HL-60/S4 (cell line): ENCODE data around the gene C1orf198.
"Not testable (repeated sequence)": the region's sequence is repeated elsewhere in the genome, so short reads cannot be mapped to it uniquely, and the experiment has no call there.

Source experiments
- in situ Hi-C: fragments of 300-500 bp; cut with MboI; formaldehyde crosslinking; loops from 2 replicates; pipeline ENCODE4 v1.14.3; 2022; ENCODE audit warnings: low sequenced_read_pairs

The C1orf198 gene

DNA sequence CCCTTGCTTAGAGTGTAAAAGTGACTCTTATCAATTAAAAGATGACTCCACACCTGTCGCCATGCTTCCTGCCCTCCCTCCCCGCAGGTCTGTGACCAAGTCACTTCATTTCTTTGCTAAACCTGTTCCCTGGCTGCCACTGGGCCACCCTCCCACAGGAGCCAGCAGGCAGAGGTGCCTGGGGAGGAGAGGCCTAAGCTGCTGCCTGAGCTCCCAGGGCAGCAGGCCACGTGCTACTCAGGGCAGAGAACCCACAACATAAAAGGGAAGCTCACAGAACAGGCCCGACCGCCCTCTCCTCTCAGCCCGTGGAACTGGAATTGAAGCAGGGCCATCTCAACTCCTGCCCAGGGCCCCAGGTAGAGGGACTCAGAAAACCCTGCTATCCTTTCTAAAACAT lies 4.9 kb downstream of the C1orf198 start:
- in situ Hi-C loops, result no loop called here

DNA sequence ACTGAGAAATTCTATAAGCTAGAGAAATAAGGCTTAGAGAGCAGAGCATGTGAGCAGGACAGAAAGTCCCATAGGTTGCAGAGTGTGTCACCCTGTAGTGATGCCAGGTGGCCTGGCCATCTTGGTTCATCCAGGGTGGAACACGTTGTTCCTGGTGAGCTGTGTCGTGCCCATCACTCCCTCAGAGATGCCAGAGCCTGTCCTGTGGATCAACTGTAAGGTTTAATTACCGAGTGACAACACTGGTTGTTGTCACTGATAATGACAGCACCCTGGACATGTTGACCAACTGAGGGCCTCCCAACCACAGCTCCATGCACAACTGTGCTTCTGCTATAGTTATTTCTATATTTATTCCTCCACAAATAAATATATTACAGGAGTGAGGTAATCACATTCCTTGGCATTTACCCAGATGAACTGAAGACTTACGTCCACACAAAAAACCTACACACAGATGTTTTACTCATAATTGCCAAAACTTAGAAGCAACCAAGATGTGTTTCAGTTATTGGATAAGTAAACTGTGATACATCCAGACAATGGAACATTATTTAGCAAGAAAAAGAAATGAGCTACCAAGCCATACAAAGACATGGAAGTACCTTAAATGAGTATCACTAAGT lies 6.2 kb downstream of the C1orf198 start:
- in situ Hi-C loops, result no loop called here

GRCh38 chr1:230861489-230861888 lies 6.8 kb downstream of the C1orf198 start:
- in situ Hi-C loops, result no loop called here

GRCh38 chr1:230860617-230861384 lies 7.5 kb downstream of the C1orf198 start:
- in situ Hi-C loops, result no loop called here

GRCh38 chr1:230858918-230859729 lies 9.2 kb downstream of the C1orf198 start:
- in situ Hi-C loops, result no loop called here

DNA sequence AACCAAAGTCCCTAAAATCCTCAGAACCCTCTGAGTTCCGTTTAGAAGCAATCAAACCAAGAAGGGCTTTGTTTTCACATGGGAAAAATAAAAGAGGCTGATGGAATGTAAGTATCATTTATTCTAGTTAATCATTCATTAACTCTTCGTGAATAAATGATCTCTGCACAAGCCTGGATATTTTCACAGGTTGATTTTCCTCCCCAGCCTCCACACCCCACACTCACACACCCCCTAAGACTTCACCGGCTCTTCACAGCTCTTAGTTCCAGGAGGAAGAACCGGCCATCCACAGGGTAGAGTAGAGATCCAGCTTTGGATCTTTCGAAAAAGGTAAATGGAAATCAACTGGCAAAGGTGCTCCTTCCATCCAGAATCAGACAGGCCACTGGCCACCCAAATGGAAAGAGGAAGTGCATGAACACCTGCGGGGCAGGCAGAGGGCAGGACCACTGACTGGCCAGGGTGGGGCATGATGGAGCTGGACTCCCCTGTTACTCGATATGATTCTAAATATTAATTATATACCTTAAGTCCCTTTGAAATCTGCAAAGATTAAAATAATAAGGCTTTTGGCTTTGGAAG lies 10.0 kb downstream of the C1orf198 start:
- in situ Hi-C loops, result no loop called here

GRCh38 chr1:230857822-230858221 lies 10.5 kb downstream of the C1orf198 start:
- in situ Hi-C loops, result no loop called here

DNA sequence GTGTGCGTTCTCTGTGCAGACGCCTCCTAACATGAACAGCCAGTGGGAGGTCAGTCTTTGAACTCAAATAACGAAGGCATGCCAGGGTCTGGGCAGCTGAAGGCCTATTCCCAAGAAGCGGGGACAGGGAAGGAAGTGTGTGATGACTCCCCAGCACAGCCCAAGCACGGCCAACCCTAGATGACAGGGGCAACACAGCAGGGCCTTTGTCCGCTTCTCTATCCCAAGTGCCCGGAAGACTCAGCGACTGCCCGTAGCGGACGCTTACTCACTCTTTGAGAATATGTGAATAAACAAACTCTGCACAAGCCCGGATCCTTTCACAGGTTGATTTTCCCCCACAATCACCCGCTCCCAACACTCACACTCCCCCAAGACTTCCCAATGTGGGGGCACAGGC lies 11.2 kb downstream of the C1orf198 start:
- in situ Hi-C loops, result no loop called here

GRCh38 chr1:230855886-230856285 lies 12.4 kb downstream of the C1orf198 start:
- in situ Hi-C loops, result no loop called here

DNA sequence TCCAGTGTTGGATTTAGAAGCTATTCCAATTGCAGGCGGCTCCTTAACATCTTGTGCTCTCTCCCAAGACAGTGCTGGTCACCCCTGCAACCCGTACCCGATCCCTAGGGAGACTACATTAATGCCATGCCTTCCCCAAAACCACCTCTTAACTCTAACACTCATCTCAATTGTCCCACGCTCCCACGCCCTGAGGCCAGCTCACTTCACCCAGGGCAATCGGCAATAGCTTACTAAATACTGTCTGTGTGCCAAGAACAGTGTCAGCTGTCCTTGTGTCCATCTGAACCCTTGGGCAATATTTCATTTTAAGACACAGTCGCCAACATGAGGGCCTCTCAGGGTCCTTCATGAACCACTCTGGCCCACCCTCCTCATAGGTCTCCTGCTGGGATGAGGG lies 13.9 kb downstream of the C1orf198 start:
- in situ Hi-C loops, result no loop called here

- in situ Hi-C loops, result no loop called here
These were observed 14.6 kb downstream of the C1orf198 start for GRCh38 chr1:230853731-230854130.

DNA sequence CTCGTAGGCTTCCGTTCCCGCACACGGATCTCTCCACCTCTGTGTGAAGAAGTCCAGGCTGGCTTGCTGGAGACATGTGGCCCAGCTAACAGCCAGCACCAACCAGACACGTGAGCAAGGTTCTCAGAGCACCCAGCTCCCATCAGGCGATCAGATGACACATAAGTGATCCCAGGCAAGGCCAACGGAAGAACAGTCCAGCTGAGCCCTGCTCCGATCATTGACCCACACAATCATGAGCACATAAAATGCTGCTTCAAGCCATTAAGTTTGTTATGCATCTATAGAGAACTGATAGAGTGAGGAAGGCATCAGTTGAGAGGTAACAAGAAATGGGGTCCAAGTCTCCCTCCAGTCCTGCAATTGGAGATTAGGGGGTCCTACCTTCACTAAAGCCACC lies 15.4 kb downstream of the C1orf198 start:
- in situ Hi-C loops, result no loop called here

GRCh38 chr1:230851291-230851691 lies 17.0 kb downstream of the C1orf198 start:
- in situ Hi-C loops, result no loop called here

GRCh38 chr1:230850547-230850946 lies 17.8 kb downstream of the C1orf198 start:
- in situ Hi-C loops, result no loop called here

DNA sequence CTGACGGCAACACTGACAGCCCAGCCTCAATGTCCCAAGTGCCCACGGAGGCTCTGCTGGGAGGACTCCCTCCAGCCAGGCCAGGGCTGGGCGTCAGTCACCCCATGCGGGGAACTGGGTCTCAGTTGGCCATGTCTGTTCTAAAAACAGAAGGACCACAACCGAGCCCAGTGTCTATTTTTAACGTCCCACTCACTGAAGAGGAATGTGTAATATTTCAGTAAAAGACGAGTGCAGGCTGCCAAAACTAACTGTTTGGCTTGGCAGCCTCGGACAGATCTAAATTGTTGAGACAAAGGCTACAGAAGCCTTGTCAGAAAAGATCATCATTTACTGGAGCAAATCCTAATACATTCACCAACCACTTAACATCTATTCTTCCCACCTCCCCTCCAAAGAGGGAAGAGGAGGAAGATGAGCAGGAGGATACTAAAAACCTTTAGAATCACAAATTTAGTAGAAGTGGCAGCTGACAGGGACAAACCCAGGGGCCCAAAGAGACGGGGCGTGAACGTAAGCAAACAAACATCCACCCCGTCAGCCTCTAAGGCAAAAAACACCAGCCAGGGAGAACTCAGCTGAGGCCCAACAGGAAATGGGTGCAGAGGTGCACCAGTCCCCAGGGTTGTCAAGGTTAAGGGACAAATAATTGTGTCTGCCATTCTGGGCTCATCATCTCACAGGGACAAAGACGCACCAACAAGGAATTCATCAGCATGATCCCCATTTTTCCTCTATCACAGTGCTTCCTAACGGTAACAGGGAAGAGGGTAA lies 18.7 kb downstream of the C1orf198 start:
- in situ Hi-C loops, result no loop called here

DNA sequence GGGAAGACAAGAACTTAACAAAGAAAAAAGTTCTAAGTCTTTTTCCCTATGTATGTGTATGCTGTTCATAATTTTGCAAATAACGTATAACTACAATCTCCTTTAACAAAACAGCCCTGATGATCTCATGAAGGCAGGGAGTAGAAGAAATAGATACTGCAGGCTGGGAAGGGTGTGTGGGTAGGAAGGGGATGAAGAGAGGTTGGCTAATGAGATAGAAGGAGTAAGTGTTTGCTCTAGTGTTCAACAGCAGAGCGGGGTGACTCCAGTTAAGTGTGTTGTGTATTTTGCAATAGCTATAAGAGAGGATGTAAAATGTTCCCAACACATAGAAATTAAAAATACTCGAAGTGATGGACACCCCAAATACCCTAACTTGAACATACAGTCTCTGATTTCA lies 20.1 kb downstream of the C1orf198 start:
- in situ Hi-C loops, result no loop called here

- in situ Hi-C loops, result not testable (repeated sequence)
These were observed 23.1 kb downstream of the C1orf198 start for GRCh38 chr1:230845184-230845583.

DNA sequence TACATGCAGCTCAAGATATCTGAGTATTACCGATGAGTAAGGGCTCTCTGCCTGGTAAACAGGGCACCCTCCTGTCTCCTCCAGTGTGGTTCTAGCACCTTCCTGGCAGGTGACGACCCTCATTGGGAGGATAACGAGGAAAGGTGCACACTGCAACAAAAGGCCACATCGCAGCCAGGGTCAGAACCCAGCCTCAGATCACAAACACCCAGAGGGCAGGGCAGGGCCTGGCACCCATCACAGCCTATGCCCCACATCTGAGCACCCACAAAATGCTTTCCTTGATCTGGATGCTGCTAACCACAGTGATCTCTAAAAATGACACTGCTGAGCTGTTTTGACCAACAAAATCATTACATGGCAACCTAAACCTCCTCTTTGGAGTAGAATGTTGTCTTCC lies 23.8 kb downstream of the C1orf198 start:
- in situ Hi-C loops, result no loop called here

GRCh38 chr1:230843503-230844309 lies 24.6 kb downstream of the C1orf198 start:
- in situ Hi-C loops, result no loop called here

DNA sequence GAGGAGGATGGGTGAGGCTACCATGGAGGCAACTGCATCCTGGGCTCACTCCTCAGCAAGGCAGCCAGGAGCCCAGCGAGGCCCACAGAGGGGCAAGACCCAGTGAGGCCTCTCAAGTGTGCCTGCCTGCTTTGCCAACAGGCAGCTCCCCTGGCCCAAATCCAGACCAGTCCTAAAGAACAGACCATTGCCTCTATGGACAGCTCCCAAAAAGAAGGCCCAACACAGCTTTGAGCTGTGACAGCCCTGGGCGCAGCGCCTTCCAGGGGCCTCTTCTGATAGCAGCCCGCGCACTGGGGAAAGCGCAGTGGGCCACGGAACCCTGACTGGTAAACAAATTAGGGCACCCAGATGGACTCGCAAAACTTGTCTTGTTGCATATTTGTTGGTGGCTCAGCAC lies 25.5 kb downstream of the C1orf198 start:
- in situ Hi-C loops, result no loop called here
